Stimulated activated CD8-positive, alpha-beta memory T cell treated with anti-CD3 and anti-CD28 coated beads, Interleukin-7, amount 100 ng/mL, for 1 hour (primary cell): ENCODE data around the gene MC4R.

Experiments
- DNase-seq, 2 donors: peaks; one replicate each; pipeline ENCODE4 v3.0.0-alpha.2; 2020; ENCODE audit warnings: low read depth in 2 of 2

Gene MC4R

DNA sequence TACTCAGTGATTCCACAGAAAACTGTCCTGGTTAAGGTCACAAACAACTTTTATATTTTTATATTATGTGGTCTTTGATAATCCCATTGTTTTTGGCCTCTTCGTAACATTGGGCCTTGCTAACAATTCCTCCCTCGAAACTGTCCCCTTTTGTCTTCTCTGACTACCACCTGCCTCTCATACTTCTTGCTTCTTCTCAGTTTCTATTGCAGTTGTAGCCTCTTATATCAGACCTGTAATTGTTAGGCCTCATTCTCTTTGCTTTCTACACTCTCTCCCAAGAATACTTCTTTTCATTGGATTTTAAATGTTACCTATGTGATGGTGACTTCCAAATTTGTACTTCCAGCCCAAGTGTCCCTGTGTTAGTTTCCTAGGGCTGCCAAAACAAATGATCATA lies 44.7 kb downstream of the MC4R start:
- DNase-seq: no peak

DNA sequence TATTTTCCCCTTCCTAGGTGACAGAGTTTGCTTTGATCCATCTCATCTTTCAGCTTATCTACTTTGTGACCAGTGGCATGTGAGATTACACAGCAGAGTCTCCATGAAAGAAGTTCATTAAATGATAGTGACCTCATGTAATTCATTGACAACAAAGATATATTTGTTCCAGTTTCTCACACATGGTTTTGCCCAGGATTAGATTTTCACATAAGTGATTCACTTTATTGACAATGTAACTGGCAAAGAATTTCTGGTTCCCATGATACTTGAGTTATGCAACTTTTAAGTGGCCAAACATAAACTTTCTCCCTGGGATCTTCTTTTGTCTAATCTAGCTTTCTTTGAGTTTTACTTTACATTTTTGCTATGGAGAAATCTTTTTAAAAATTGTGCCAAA lies 50.0 kb downstream of the MC4R start:
- no peak for DNase-seq
